Keratinocyte (primary cell): Measurements from ENCODE around the gene FNDC3B. TPM values are rescaled to one million over a fixed set of nuclear protein-coding genes. Genes with fewer than 3 reads are reported as not detected.

Experiments used
- DNase-seq: peaks from one replicate; pipeline ENCODE4 v3.0.0-alpha.2; 2011; ENCODE audit warnings: low read depth, missing footprints, low spot score
- FAIRE-seq: peaks from 2 replicates; lab custom pipeline; 2011; peaks lifted over from hg19 to GRCh38; lab: Jason Lieb, UNC
- H2AFZ ChIP-seq: 2 replicates; pipeline ENCODE4 v1.6.0; 2012; ENCODE audit warnings: low read length, control low read depth, inconsistent platforms; ENCODE audit not compliant: control insufficient read depth
- H3K27ac ChIP-seq: 2 replicates; pipeline ENCODE4 v1.5.1; 2011; ENCODE audit warnings: low read length; ENCODE audit not compliant: control insufficient read depth, insufficient read depth
- H3K27me3 ChIP-seq: 3 replicates; pipeline ENCODE4 v1.6.0; 2011; ENCODE audit warnings: low read length; ENCODE audit not compliant: control insufficient read depth, insufficient read depth; ENCODE audit errors: extremely low read depth
- H3K36me3 ChIP-seq, 2 experiments: 2 replicates in 1 of 2; 3 replicates in 1 of 2; pipeline ENCODE4 v1.5.1; 2011; ENCODE audit warnings: low read length in 2 of 2, mild to moderate bottlenecking in 1 of 2; ENCODE audit not compliant: control insufficient read depth in 2 of 2, insufficient read depth in 2 of 2; ENCODE audit errors: extremely low read depth in 1 of 2
- H3K4me1 ChIP-seq: 3 replicates; pipeline ENCODE4 v1.5.1; 2011; ENCODE audit warnings: low read length; ENCODE audit not compliant: control insufficient read depth, insufficient read depth; ENCODE audit errors: extremely low read depth
- H3K4me2 ChIP-seq: 3 replicates; pipeline ENCODE4 v1.6.0; 2011; ENCODE audit warnings: low read depth, low read length; ENCODE audit not compliant: control insufficient read depth, insufficient read depth; ENCODE audit errors: extremely low read depth
- H3K4me3 ChIP-seq, 3 experiments: fragments of 200-600 bp in 1 of 3; sonication (generic) in 1 of 3; 2 replicates in 2 of 3; 3 replicates in 1 of 3; pipeline ENCODE4 v1.5.1; 2011 to 2016; ENCODE audit warnings: low read length in 3 of 3, mild to moderate bottlenecking in 3 of 3, control low read depth in 2 of 3, inconsistent platforms in 1 of 3, low read depth in 1 of 3, mixed read lengths in 1 of 3, mixed run types in 1 of 3, moderate library complexity in 1 of 3; ENCODE audit not compliant: control insufficient read depth in 2 of 3, insufficient read depth in 2 of 3; ENCODE audit errors: extremely low read depth in 1 of 3
- H3K79me2 ChIP-seq: 2 replicates; pipeline ENCODE4 v1.6.0; 2012; ENCODE audit warnings: low read length; ENCODE audit not compliant: control insufficient read depth, insufficient read depth
- H3K9ac ChIP-seq: 3 replicates; pipeline ENCODE4 v1.6.0; 2011; ENCODE audit warnings: low read length; ENCODE audit not compliant: control insufficient read depth, insufficient read depth; ENCODE audit errors: extremely low read depth
- H3K9me1 ChIP-seq: 3 replicates; pipeline ENCODE4 v1.6.0; 2011; ENCODE audit warnings: low read length; ENCODE audit not compliant: control insufficient read depth, insufficient read depth; ENCODE audit errors: extremely low read depth
- H3K9me3 ChIP-seq: 2 replicates; pipeline ENCODE4 v1.5.1; 2012; ENCODE audit warnings: low read depth, low read length; ENCODE audit not compliant: control insufficient read depth
- H4K20me1 ChIP-seq: 3 replicates; pipeline ENCODE4 v1.6.0; 2011; ENCODE audit warnings: low read length; ENCODE audit not compliant: control insufficient read depth, insufficient read depth; ENCODE audit errors: extremely low read depth
- CTCF ChIP-seq, 3 experiments: IDR thresholded peaks in 1 of 3; conservative IDR thresholded peaks in 1 of 3; optimal IDR thresholded peaks in 1 of 3; 2 replicates in 2 of 3; 3 replicates in 1 of 3; pipeline versions ENCODE3 to v1.5.1; 2011; ENCODE audit warnings: low read length in 3 of 3, mild to moderate bottlenecking in 3 of 3, moderate library complexity in 2 of 3, control low read depth in 1 of 3, inconsistent platforms in 1 of 3; ENCODE audit not compliant: insufficient read depth in 2 of 3; ENCODE audit errors: extremely low read depth in 1 of 3
- EZH2 ChIP-seq: IDR thresholded peaks from one replicate; pipeline ENCODE4 v1.6.1; 2012; ENCODE audit warnings: inconsistent platforms, mild to moderate bottlenecking, low read length, moderate library complexity
- dilution Hi-C: fragments of 300-500 bp; cut with MboI; formaldehyde crosslinking; loops from one replicate; pipeline ENCODE4 v1.7.0; 2020; ENCODE audit warnings: low sequenced_read_pairs; ENCODE audit not compliant: extremely low pct_ligation_motif_present
- polyA plus RNA-seq, 5 experiments: library from polyadenylated mRNA; depleted of rRNA in 3 of 5; stranded (reverse) in 3 of 5; stranded (forward) in 1 of 5; unstranded in 1 of 5; fragments of >200 nt; gene quantifications; 1 replicate in 1 of 5; 2 replicates in 3 of 5; 3 replicates in 1 of 5; pipeline versions ENCODE4 v1.2.1 to v1.2.3, GENCODE V29; 2011 to 2012; ENCODE audit warnings: missing spikeins in 2 of 5, low read depth in 1 of 5, low replicate concordance in 1 of 5

Gene FNDC3B
- polyA plus RNA-seq, 1 donor (not counting 4 experiments of a cell fraction or from before 2014, with no cell fraction given): 31.4 TPM

- H3K4me2 ChIP-seq: no peak overlapping the region
- TF ChIP-seq CTCF (optimal IDR thresholded peaks at IDR 0.05 in 1 of 3, IDR thresholded peaks at IDR 0.05 in 1 of 3, conservative IDR thresholded peaks at IDR 0.05 in 1 of 3; ENCODE audit: extremely low read depth in 1 of 3, insufficient read depth in 2 of 3, low read length in 3 of 3): no peak
- no peak for TF ChIP-seq EZH2
- H2AFZ ChIP-seq: no peak overlapping the region
- peaks cover 0 to 4% of the 10 kb centered on the region in 2 experiments for H3K36me3 ChIP-seq
- no peaks in the 10 kb centered on the region for H3K9me3 ChIP-seq
- H3K27ac ChIP-seq: no peak overlapping the region
- no peak overlapping the region for H3K4me3 ChIP-seq
- dilution Hi-C loops: no loop called here
- H3K27me3 ChIP-seq: no peaks in the 10 kb centered on the region
- peaks cover 11% of the 10 kb centered on the region for H3K9me1 ChIP-seq
- peaks cover 3% of the 10 kb centered on the region for H4K20me1 ChIP-seq
- H3K4me1 ChIP-seq: peaks cover 35% of the 10 kb centered on the region
- DNase-seq (no peak), FAIRE-seq (no peak)
- peaks cover 63% of the 10 kb centered on the region for H3K79me2 ChIP-seq
- no peak overlapping the region for H3K9ac ChIP-seq
Measured at GRCh38 chr3:172131746-172132145, 92.4 kb downstream of the FNDC3B start.

GRCh38 chr3:172132159-172132586 lies 92.8 kb downstream of the FNDC3B start:
- no peak overlapping the region for H3K4me2 ChIP-seq
- H2AFZ ChIP-seq: no peak overlapping the region
- peaks cover 13% of the 10 kb centered on the region for H3K9me1 ChIP-seq
- H3K4me3 ChIP-seq: no peak overlapping the region
- DNase-seq: no peak
- peaks cover 39% of the 10 kb centered on the region for H3K4me1 ChIP-seq
- FAIRE-seq: no peak
- no peak overlapping the region for H3K27ac ChIP-seq
- no peak for TF ChIP-seq EZH2
- no peak for TF ChIP-seq CTCF (optimal IDR thresholded peaks at IDR 0.05 in 1 of 3, IDR thresholded peaks at IDR 0.05 in 1 of 3, conservative IDR thresholded peaks at IDR 0.05 in 1 of 3; ENCODE audit: extremely low read depth in 1 of 3, insufficient read depth in 2 of 3, low read length in 3 of 3)
- peaks cover 0 to 4% of the 10 kb centered on the region in 2 experiments for H3K36me3 ChIP-seq
- no peaks in the 10 kb centered on the region for H3K27me3 ChIP-seq
- H4K20me1 ChIP-seq: peaks cover 3% of the 10 kb centered on the region
- H3K79me2 ChIP-seq: peaks cover 63% of the 10 kb centered on the region
- no peak overlapping the region for H3K9ac ChIP-seq
- no peaks in the 10 kb centered on the region for H3K9me3 ChIP-seq
- dilution Hi-C loops: no loop called here
